GM12872 (cell line): ENCODE data around the gene PLEKHH1.

ENCODE experiments used
- TF ChIP-seq, protein P1 (sequence below): IDR thresholded peaks from 3 replicates; pipeline ENCODE4 v1.5.1; 2011; ENCODE audit warnings: low read depth, mild to moderate bottlenecking, low read length, moderate library complexity; ENCODE audit not compliant: insufficient read depth

PLEKHH1 gene

DNA sequence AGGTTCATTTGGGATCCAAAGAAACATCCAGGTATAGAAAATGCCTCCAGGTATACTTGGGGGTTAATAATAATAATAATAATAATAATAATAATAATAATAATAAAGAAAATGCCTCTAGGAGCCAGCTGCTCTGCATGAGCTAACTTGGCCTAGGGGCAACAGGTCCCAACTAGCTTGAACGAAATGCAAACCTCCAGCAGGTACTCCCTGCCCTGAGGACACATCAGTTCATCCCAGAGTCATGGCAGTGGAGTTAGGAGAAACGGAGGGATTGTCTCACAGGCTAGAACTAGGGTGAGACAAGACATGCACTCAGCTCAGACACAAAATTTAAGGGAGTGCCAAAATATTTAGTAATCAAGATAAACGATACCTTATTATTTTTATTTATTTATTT, 32.1 kb upstream of the PLEKHH1 start:
- TF ChIP-seq, protein P1, sequence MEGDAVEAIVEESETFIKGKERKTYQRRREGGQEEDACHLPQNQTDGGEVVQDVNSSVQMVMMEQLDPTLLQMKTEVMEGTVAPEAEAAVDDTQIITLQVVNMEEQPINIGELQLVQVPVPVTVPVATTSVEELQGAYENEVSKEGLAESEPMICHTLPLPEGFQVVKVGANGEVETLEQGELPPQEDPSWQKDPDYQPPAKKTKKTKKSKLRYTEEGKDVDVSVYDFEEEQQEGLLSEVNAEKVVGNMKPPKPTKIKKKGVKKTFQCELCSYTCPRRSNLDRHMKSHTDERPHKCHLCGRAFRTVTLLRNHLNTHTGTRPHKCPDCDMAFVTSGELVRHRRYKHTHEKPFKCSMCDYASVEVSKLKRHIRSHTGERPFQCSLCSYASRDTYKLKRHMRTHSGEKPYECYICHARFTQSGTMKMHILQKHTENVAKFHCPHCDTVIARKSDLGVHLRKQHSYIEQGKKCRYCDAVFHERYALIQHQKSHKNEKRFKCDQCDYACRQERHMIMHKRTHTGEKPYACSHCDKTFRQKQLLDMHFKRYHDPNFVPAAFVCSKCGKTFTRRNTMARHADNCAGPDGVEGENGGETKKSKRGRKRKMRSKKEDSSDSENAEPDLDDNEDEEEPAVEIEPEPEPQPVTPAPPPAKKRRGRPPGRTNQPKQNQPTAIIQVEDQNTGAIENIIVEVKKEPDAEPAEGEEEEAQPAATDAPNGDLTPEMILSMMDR: no peak

DNA sequence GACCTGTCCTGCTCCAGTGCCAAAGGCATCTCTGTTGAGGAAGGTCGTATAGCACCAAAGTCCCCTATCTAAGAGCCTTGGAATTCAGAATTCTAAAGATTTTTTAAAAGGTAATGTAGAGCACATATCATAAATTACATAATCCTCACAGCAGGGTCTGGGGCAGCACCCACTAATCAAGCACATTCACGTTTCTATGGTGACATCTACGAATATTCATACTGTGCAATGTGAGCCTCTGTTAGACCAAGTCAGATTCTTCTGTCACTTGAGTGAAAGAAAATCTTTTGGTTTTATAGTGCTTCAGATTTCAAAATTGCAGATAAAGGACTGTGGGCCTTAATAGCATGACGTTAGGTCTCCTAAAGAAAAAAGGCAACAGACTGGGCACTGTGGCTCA, 31.4 kb upstream of the PLEKHH1 start:
- TF ChIP-seq, protein P1: no peak

DNA sequence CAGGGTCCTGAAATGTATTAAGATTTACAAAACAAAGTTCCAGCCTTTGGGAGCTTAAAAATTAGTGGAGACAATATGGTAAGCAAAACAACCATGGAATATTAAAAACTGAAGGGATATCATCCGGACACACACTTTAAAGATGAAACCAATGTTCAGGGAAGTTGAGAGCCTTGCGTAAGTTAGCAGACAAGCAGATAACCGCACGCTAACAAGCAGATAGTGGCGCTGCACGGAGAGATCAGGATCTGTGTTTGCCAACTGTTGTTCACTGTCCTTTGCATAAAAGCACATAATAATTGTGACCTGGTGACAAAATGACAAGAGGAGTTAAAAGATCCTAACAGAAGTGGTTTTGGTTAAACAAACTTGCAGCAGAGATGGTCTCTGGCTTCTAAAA, 30.2 kb upstream of the PLEKHH1 start:
- TF ChIP-seq, protein P1: no peak

DNA sequence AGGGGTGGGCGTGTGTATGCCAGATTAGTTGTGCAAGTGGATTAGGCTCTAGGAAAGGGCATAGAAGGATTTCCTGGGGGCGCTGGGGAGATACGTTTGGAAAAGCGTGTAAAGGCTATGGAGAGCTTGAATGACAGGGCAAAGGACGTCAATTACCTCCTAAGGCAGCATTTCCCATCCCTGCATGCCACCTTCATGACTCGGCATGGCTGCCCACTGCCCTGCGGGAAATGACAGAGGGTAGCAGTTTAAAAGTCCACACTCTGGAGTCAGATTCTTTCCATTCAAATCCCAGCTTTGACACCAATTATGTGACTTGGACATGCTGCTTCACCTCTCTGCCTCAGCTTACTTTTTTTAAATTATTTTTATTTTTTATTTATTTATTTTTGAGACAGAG, 29.8 kb upstream of the PLEKHH1 start:
- TF ChIP-seq, protein P1: no peak

DNA sequence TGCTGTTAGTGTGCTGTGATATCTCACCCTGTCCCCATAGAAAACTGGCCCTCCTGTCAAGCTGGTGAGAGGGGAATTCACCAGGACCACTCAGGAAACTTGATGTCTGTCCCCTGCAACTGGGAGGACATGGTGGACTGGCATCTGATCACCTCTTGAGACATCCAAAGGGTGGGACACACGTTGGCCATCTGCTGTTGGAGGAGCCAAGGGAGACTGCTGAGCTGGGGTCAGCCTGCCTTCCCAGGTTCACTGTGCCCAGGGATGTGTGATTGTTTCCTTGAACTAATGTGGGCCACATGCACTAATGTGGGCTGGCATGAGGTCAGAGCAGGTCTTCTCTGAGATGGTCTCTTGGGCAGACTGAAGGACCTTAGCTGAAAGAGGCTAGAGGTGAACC, 27.8 kb upstream of the PLEKHH1 start:
- TF ChIP-seq, protein P1: no peak

DNA sequence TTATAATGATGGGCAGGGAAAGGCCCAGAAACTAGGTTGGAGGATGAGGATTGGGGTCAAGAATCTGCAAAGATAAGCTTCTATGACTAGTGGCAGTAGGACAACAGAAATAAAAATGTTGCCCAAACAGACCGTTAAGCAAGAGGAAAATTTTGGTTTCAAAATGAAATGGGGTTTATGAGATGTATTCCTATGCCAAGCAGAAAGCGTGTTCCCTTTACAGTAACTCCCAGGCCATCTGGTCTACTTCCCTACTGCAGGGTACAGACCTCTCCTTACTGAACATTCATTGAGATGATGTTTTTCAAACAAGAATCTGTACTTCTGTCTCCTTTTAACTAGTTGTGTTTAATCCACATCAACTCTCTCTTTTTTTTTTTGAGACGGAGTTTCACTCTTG, 24.1 kb upstream of the PLEKHH1 start:
- TF ChIP-seq, protein P1: no peak

DNA sequence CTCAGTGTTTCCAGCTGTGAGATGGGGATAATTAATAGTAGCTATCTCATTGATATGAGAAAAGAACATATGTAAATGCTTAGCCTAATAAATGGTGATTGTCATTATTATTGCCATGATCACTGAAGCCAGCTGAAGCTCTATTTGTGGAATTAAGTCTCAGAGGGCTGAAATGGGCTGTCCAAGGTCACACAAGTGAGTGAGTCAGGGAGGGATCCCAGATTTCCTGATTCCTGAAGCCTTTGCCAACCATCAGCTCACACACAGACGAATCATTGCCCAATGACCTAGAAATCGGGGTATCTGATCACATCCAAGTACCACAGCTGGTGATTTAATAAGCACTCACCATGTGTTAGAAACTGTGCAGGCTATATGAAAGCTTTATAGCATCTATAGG, 23.0 kb upstream of the PLEKHH1 start:
- TF ChIP-seq, protein P1: no peak

DNA sequence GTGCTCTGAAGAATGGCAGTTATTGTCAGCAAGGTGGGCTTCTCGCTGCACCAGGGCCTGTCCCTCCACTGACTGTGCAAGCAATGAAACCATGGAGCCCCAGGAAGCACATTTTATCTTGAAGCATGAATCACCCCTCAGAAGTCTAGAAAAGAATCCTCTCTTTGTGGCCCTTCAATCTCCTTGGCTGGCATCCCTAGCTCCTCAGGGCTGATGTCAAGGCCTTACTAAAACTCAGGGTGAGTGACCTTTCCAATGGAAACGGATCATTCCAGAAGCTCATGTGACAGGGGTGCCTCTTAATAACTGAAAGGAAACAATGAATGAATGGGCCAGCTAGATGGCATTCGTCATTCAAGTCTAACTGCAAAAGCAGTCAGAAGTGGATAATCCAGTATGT, 22.3 kb upstream of the PLEKHH1 start:
- TF ChIP-seq, protein P1: no peak
